Epithelial cell of esophagus (primary cell): ENCODE measurements around the gene DGAT2.
A peak's percentile ranks its signal among the peaks of the same experiment; 100 is the strongest.

Experiments
- DNase-seq: peaks from one replicate; pipeline ENCODE4 v3.0.0; 2010; ENCODE audit warnings: low read depth
- H3K4me3 ChIP-seq: 2 replicates; pipeline ENCODE4 v1.5.1; 2011; ENCODE audit warnings: mild to moderate bottlenecking, low read length, control low read depth
- TF ChIP-seq, protein P1 (sequence below): IDR thresholded peaks from 2 replicates; pipeline ENCODE4 v1.5.1; 2011; ENCODE audit warnings: low read depth, mild to moderate bottlenecking, low read length, control low read depth, inconsistent platforms; ENCODE audit not compliant: insufficient read depth; ENCODE audit errors: missing control alignments

DGAT2 gene

DNA sequence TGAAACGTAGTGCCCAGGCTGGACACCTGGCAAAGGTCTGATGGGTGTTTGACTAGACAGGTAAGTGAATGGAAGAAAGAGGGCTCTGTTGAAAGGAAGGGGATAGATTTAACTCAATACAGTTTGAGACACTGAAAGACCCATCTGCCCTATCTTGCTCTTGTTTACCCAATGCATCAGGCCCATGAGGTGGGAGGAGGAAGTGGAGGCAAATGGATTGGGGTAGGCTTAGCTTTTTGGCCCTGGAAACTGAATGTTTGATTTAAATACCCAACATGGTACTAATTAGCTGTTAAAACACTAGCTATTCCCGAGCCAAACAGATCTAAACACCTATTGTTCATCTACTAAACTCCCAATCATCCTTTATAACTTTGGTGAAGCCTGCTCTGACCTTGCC lies 42.9 kb downstream of the DGAT2 start:
- TF ChIP-seq, protein P1, sequence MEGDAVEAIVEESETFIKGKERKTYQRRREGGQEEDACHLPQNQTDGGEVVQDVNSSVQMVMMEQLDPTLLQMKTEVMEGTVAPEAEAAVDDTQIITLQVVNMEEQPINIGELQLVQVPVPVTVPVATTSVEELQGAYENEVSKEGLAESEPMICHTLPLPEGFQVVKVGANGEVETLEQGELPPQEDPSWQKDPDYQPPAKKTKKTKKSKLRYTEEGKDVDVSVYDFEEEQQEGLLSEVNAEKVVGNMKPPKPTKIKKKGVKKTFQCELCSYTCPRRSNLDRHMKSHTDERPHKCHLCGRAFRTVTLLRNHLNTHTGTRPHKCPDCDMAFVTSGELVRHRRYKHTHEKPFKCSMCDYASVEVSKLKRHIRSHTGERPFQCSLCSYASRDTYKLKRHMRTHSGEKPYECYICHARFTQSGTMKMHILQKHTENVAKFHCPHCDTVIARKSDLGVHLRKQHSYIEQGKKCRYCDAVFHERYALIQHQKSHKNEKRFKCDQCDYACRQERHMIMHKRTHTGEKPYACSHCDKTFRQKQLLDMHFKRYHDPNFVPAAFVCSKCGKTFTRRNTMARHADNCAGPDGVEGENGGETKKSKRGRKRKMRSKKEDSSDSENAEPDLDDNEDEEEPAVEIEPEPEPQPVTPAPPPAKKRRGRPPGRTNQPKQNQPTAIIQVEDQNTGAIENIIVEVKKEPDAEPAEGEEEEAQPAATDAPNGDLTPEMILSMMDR, result no peak
- DNase-seq, result no peak
- H3K4me3 ChIP-seq, result no peak overlapping the region

DNA sequence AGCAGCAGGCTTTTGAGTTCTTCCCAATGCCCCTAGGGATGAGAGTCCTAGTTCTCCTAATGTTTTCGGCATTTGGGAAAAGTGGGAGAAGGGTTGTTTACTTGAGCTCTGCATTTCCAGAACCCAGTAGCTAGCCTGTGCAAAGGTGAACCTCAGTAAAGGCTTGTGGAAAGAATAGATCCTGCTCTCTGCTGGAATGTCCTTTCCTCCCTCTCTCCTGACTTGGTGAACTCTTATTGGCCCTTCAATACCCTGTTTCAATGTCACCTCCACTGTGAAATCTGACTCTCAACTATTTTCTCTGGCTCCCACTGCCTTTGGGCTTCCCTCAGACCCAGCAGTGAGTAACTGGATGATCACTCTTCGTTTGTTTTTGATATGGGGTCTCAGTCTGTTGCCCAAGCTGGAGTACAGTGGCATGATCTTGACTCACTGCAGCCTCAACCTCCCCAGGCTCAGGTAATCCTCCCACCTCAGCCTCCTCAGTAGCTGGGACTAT lies 44.0 kb downstream of the DGAT2 start:
- TF ChIP-seq, protein P1, result no peak
- no peak overlapping the region for H3K4me3 ChIP-seq
- DNase-seq, result no peak

DNA sequence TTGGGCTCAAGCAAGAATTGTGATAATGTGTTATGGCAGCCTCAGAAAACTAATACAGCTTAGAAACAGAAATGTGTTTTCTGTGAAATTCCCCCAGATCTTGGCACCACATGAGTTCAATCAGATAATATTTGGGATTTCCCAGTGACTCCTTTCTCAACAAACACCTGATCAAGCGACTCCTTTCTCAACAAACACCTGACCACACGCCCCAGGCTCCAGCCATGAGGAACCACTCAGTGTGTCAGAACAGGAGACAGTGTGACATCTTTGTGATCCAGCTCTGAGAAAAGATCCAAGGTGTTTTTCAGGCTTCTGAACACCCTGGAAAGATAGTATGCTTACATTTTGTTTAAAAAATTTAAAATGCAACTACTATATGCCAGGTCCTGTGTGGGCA lies 44.5 kb downstream of the DGAT2 start:
- TF ChIP-seq, protein P1, result no peak
- no peak overlapping the region for H3K4me3 ChIP-seq
- peak; percentile 46 for DNase-seq

DNA sequence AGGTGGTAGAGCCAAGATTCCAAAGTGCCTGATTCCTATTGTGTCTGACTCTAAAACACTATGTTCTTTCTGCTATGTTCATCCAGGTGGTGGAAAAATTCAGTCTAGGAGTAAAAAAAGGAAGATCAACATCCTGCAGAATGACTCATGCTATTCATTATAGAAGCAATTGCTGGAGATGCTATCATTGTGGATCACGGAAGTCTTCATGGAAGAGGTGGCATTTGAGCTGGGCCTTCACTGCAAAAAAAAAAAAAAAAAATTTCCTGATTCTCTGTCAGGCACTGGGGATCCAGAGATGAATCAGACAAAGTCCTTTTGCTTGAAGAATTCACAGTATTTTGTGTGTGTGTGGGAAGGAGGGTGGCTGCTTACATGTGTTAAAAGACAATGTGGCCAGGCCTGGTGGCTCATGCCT lies 45.1 kb downstream of the DGAT2 start:
- H3K4me3 ChIP-seq, result no peak overlapping the region
- TF ChIP-seq, protein P1, result no peak
- peak; percentile 55 for DNase-seq

DNA sequence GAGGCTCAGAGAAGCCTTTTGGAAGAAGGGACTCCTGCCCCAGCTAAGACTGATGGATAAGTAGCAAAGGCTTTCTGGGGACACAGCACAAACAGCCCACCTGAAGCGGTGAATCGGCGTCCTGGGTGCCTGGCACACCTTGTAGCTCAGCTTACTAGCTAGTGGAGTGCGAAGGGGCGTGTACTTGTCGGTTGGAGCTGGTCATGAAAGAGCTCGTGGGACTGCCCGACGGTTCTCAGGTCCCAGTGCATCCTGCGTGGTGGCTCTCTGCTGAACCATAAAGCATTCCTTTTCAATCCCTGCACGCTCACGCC lies 45.7 kb downstream of the DGAT2 start:
- no peak for DNase-seq
- TF ChIP-seq, protein P1, result no peak
- peak overlapping the region; percentile 69 for H3K4me3 ChIP-seq

DNA sequence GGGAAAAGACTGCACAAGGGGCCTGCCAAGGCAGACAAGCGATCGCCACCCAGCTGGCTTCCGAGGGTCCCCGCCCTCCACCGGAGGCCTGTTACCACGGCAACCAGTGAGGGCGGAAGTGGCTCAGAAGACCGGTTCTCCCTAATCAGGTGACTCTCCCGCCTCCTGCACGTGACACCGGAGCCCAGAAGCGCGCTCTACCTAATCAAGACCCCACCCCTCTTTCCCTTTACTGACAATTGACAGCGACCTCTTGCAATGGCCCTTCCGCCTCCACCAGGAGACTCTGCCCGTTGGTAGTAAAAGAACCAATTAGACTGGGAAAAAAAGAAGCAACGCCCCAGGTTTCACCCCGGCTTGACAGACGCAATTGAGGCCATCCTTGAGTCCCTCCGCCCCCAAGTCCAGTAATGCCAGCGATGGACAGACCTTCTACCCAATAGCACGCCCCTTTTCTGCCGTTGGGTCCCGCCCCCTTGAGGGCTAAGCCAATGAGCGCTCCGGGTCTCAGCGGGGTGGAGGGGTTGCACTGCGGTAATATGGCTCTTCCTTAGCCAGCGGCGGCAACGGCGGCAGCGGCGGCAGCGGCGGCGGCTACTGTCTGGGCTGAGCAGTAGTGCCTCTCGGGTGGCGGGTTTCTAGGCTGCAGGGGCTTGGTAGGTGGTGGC lies 46.2 kb downstream of the DGAT2 start, which contains the start of gene UVRAG:
Gene UVRAG, plus strand, starts transcription at position 534 of the 668 bp plus-strand sequence. CDS start 198 bp downstream, outside the sequence.
- TF ChIP-seq, protein P1, result peak; percentile 28
- peak; percentile 99 for DNase-seq
- H3K4me3 ChIP-seq, result peak within 1 kb of the TSS; percentile 69
